H9 (cell line): ENCODE data around the gene CNPY2. TPM values are rescaled to one million over a fixed set of nuclear protein-coding genes. Genes with fewer than 3 reads are reported as not detected.

Source experiments
- DNase-seq: peaks from one replicate; pipeline ENCODE4 v3.0.0-alpha.2; 2017
- H2AFZ ChIP-seq: one replicate; pipeline ENCODE4 v1.6.1; 2013; ENCODE audit warnings: mild to moderate bottlenecking, low read length, control low read depth, moderate library complexity
- H2AK5ac ChIP-seq: 2 replicates; pipeline ENCODE4 v1.6.1; 2013; ENCODE audit warnings: low read length, control low read depth, mixed read lengths; ENCODE audit not compliant: insufficient read length
- H2BK120ac ChIP-seq: one replicate; pipeline ENCODE4 v1.6.1; 2013; ENCODE audit warnings: low read depth, mild to moderate bottlenecking, low read length, control low read depth, inconsistent platforms; ENCODE audit not compliant: poor library complexity, severe bottlenecking
- H2BK12ac ChIP-seq: 2 replicates; pipeline ENCODE4 v1.6.1; 2013; ENCODE audit warnings: low read length, control low read depth, mixed read lengths, low read depth; ENCODE audit not compliant: insufficient read length
- H2BK15ac ChIP-seq: 2 replicates; pipeline ENCODE4 v1.6.1; 2013; ENCODE audit warnings: low read depth, low read length, control low read depth
- H2BK20ac ChIP-seq: one replicate; pipeline ENCODE4 v1.6.1; 2013; ENCODE audit warnings: low read depth, mild to moderate bottlenecking, low read length, control low read depth, inconsistent platforms; ENCODE audit not compliant: poor library complexity, severe bottlenecking
- H2BK5ac ChIP-seq: 2 replicates; pipeline ENCODE4 v1.6.1; 2013; ENCODE audit warnings: low read length, control low read depth, mixed read lengths; ENCODE audit not compliant: insufficient read length
- H3K14ac ChIP-seq: 2 replicates; pipeline ENCODE4 v1.6.1; 2013; ENCODE audit warnings: low read length, control low read depth; ENCODE audit not compliant: insufficient read depth
- H3K18ac ChIP-seq: 2 replicates; pipeline ENCODE4 v1.6.1; 2013; ENCODE audit warnings: low read depth, mild to moderate bottlenecking, mixed read lengths, low read length, control low read depth; ENCODE audit not compliant: insufficient read length
- H3K23ac ChIP-seq: 2 replicates; pipeline ENCODE4 v1.6.1; 2013; ENCODE audit warnings: low read length, control low read depth, mixed read lengths, low read depth; ENCODE audit not compliant: insufficient read length
- H3K23me2 ChIP-seq: 2 replicates; pipeline ENCODE4 v1.6.1; 2013; ENCODE audit warnings: low read depth, mild to moderate bottlenecking, mixed read lengths, low read length, control low read depth; ENCODE audit not compliant: insufficient read length, poor library complexity, severe bottlenecking
- H3K27ac ChIP-seq: 2 replicates; pipeline ENCODE4 v1.5.1; 2013; ENCODE audit warnings: low read length, control low read depth, mixed read lengths, low read depth; ENCODE audit not compliant: insufficient read length
- H3K27me3 ChIP-seq: 2 replicates; pipeline ENCODE4 v1.6.1; 2013; ENCODE audit warnings: low read length, control low read depth, inconsistent platforms; ENCODE audit not compliant: insufficient read depth
- H3K4ac ChIP-seq: 2 replicates; pipeline ENCODE4 v1.6.1; 2013; ENCODE audit warnings: low read depth, mild to moderate bottlenecking, control low read depth, inconsistent platforms, low read length, moderate library complexity
- H3K4me1 ChIP-seq: 2 replicates; pipeline ENCODE4 v1.6.1; 2013; ENCODE audit warnings: low read length, control low read depth, inconsistent platforms; ENCODE audit not compliant: insufficient read depth
- H3K4me2 ChIP-seq: 2 replicates; pipeline ENCODE4 v1.6.1; 2013; ENCODE audit warnings: low read length, control low read depth, mixed read lengths; ENCODE audit not compliant: insufficient read length, insufficient read depth
- H3K56ac ChIP-seq: 2 replicates; pipeline ENCODE4 v1.6.1; 2013; ENCODE audit warnings: low read depth, mild to moderate bottlenecking, mixed read lengths, low read length, control low read depth; ENCODE audit not compliant: insufficient read length
- H3K79me1 ChIP-seq: 2 replicates; pipeline ENCODE4 v1.6.1; 2013; ENCODE audit warnings: low read depth, mild to moderate bottlenecking, moderate library complexity, low read length, control low read depth, inconsistent platforms; ENCODE audit not compliant: insufficient read depth, poor library complexity, severe bottlenecking
- H3K79me2 ChIP-seq: 2 replicates; pipeline ENCODE4 v1.6.1; 2013; ENCODE audit warnings: low read length, control low read depth, inconsistent platforms; ENCODE audit not compliant: insufficient read depth
- H3K9ac ChIP-seq: 2 replicates; pipeline ENCODE4 v1.6.1; 2013; ENCODE audit warnings: low read length, control low read depth, mixed read lengths; ENCODE audit not compliant: insufficient read length; ENCODE audit errors: extremely low read depth
- H3K9me3 ChIP-seq: one replicate; pipeline ENCODE4 v1.6.1; 2013; ENCODE audit warnings: low read depth, low read length, inconsistent platforms; ENCODE audit not compliant: control insufficient read depth
- H3T11ph ChIP-seq: one replicate; pipeline ENCODE4 v1.6.1; 2013; ENCODE audit warnings: mild to moderate bottlenecking, low read length, control low read depth, inconsistent platforms
- H4K20me1 ChIP-seq: one replicate; pipeline ENCODE4 v1.6.1; 2013; ENCODE audit not compliant: control insufficient read depth, insufficient read length, insufficient read depth
- H4K5ac ChIP-seq: 2 replicates; pipeline ENCODE4 v1.6.1; 2013; ENCODE audit warnings: low read depth, mild to moderate bottlenecking, mixed read lengths, low read length, control low read depth; ENCODE audit not compliant: insufficient read length
- H4K8ac ChIP-seq: replicated peaks from 2 replicates; pipeline ENCODE4 v1.6.1; 2013; ENCODE audit warnings: low read length, control low read depth, mixed read lengths, low read depth; ENCODE audit not compliant: insufficient read length
- H4K91ac ChIP-seq: 2 replicates; pipeline ENCODE4 v1.6.1; 2013; ENCODE audit warnings: low read depth, mild to moderate bottlenecking, moderate library complexity, mixed read lengths, low read length, control low read depth; ENCODE audit not compliant: insufficient read length
- H3K27ac Mint-ChIP-seq, 3 experiments: 2 replicates in 2 of 3; 3 replicates in 1 of 3; pipeline ENCODE4 v1.8.0; 2020 to 2021; ENCODE audit warnings: mixed read lengths in 3 of 3, mild to moderate bottlenecking in 1 of 3, moderate library complexity in 1 of 3
- H3K27me3 Mint-ChIP-seq: 2 replicates; pipeline ENCODE4 v1.8.0; 2021; ENCODE audit warnings: low read depth, mild to moderate bottlenecking, moderate library complexity, mixed read lengths
- H3K36me3 Mint-ChIP-seq, 3 experiments: 2 replicates in 2 of 3; 3 replicates in 1 of 3; pipeline ENCODE4 v1.8.0; 2020 to 2021; ENCODE audit warnings: low read depth in 3 of 3, mixed read lengths in 3 of 3; ENCODE audit not compliant: insufficient read depth in 1 of 3
- H3K4me1 Mint-ChIP-seq, 2 experiments: 2 replicates each; pipeline ENCODE4 v1.8.0; 2020; ENCODE audit warnings: mixed read lengths in 2 of 2
- H3K4me3 Mint-ChIP-seq, 2 experiments: 2 replicates in 1 of 2; 3 replicates in 1 of 2; pipeline ENCODE4 v1.8.0; 2020 to 2021; ENCODE audit warnings: mild to moderate bottlenecking in 2 of 2, mixed read lengths in 2 of 2, moderate library complexity in 1 of 2
- H3K9me3 Mint-ChIP-seq, 2 experiments: 2 replicates in 1 of 2; 3 replicates in 1 of 2; pipeline ENCODE4 v1.8.0; 2020; ENCODE audit warnings: mild to moderate bottlenecking in 2 of 2, mixed read lengths in 2 of 2, moderate library complexity in 1 of 2
- CTCF ChIP-seq: fragments of 200-600 bp; sonication (generic); conservative IDR thresholded peaks from 3 replicates; pipeline ENCODE4 v1.8.0; 2021; ENCODE audit warnings: antibody characterized with exemption, mild to moderate bottlenecking
- WGBS: extraction: QIAGEN DNeasy Blood & Tissue Kit; methylation state at CpG from one replicate; pipeline ENCODE4 v1.1.7; 2013; ENCODE audit warnings: missing lambda C conversion rate, low lambda C conversion rate, mixed read lengths; ENCODE audit not compliant: insufficient read length; ENCODE audit errors: extremely low coverage; 5-methylcytosine and 5-hydroxymethylcytosine counted together
- total RNA-seq: library from RNA; stranded (reverse); gene quantifications from 2 replicates; pipeline ENCODE4 v1.2.1, GENCODE V29; 2021

Gene CNPY2
- total RNA-seq, 1 experiment from 2014 or later, result 221 TPM

- H3K9me3 Mint-ChIP-seq, result no peaks in the 10 kb centered on the region
- no peak within 1 kb of the TSS for H3K23ac ChIP-seq
- H2BK5ac ChIP-seq, result peak within 1 kb of the TSS; percentile 23
- H3K9me3 ChIP-seq, result no peaks in the 10 kb centered on the region
- H4K5ac ChIP-seq, result peak within 1 kb of the TSS; percentile 66
- H2BK12ac ChIP-seq, result peak within 1 kb of the TSS; percentile 18
- H2AK5ac ChIP-seq, result no peak within 1 kb of the TSS
- H4K20me1 ChIP-seq, result no peaks in the 10 kb centered on the region
- H3K79me1 ChIP-seq, result no peaks in the 10 kb centered on the region
- peak within 1 kb of the TSS; percentile 28 for H4K8ac ChIP-seq
- peaks cover 9% of the 10 kb centered on the region for H3K23me2 ChIP-seq
- TF ChIP-seq CTCF, result peak; percentile 81
- peak within 1 kb of the TSS; percentile 81 for H3K9ac ChIP-seq
- H3K27me3 Mint-ChIP-seq, result peaks cover 1% of the 10 kb centered on the region
- H3K27ac Mint-ChIP-seq, result peak within 1 kb of the TSS; percentile 99
- H3K27ac ChIP-seq, result peak within 1 kb of the TSS; percentile 81
- peak within 1 kb of the TSS; percentile 58 for H3K18ac ChIP-seq
- H3K79me2 ChIP-seq, result no peaks in the 10 kb centered on the region
- no peak within 1 kb of the TSS; the same call in 1 of the 2 replicates for H3K4ac ChIP-seq
- H4K91ac ChIP-seq, result no peak within 1 kb of the TSS
- H3K4me3 Mint-ChIP-seq, result peak within 1 kb of the TSS; percentile 82 to 91
- H2BK20ac ChIP-seq, result no peak within 1 kb of the TSS
- no peak within 1 kb of the TSS for H3K56ac ChIP-seq
- H2BK15ac ChIP-seq, result no peak within 1 kb of the TSS
- H3K4me2 ChIP-seq, result peak within 1 kb of the TSS; percentile 68
- H3K4me1 Mint-ChIP-seq, result peaks cover 35 to 36% of the 10 kb centered on the region in 2 experiments
- no peaks in the 10 kb centered on the region for H3K27me3 ChIP-seq
- peak within 1 kb of the TSS; percentile 45 for H2AFZ ChIP-seq
- peak within 1 kb of the TSS; percentile 78 for H2BK120ac ChIP-seq
- H3K14ac ChIP-seq, result peak within 1 kb of the TSS; percentile 7; the same call in 1 of the 2 replicates
- H3T11ph ChIP-seq, result no peak within 1 kb of the TSS
- H3K36me3 Mint-ChIP-seq, result peaks cover 0 to 4% (median 3%) of the 10 kb centered on the region in 3 experiments; a peak in 2 of 7 replicates
- peak; percentile 98 for DNase-seq
- peaks cover 15% of the 10 kb centered on the region for H3K4me1 ChIP-seq
- no CpG with 5 or more reads among the region's 45 CpGs for WGBS
Observed at GRCh38 chr12:56333679-56334489, 18.1 kb upstream of the CNPY2 start, which contains the start of gene PAN2. PAN2 (minus strand) TSS chr12:56334000; CDS start chr12:56333094, 906 bp downstream.
